HepG2 (cell line): ENCODE results near the gene DPH3. TPM values are rescaled to one million over a fixed set of nuclear protein-coding genes. Genes with fewer than 3 reads are reported as not detected.

Source experiments
- CENPX ChIP-seq: sonication (generic); formaldehyde crosslinking; IDR thresholded peaks from 2 replicates; pipeline ENCODE4 v1.9.0; 2021; ENCODE audit warnings: mild to moderate bottlenecking, missing genetic modification reagents, moderate library complexity
- DR1 ChIP-seq: sonication (generic); formaldehyde crosslinking; IDR thresholded peaks from 2 replicates; pipeline ENCODE4 v1.8.0; 2021; ENCODE audit warnings: mild to moderate bottlenecking, missing genetic modification reagents, inconsistent platforms
- ELF3 ChIP-seq: IDR thresholded peaks from 2 replicates; pipeline ENCODE4 v1.6.1; 2016; ENCODE audit warnings: missing genetic modification reagents, missing compliant biosample characterization
- ETS1 ChIP-seq: sonication (generic); formaldehyde crosslinking; IDR thresholded peaks from 2 replicates; pipeline ENCODE4 v1.4.0; 2020; ENCODE audit warnings: missing genetic modification reagents
- FOXK2 ChIP-seq: fragments of 450-650 bp; IDR thresholded peaks from 2 replicates; pipeline ENCODE4 v1.6.1; 2016
- MTERF4 ChIP-seq: sonication (generic); formaldehyde crosslinking; IDR thresholded peaks from 2 replicates; pipeline ENCODE4 v1.8.0; 2023; ENCODE audit warnings: mild to moderate bottlenecking, missing genetic modification reagents
- NFKB2 ChIP-seq: sonication (generic); formaldehyde crosslinking; IDR thresholded peaks from 2 replicates; pipeline ENCODE4 v1.4.0; 2020; ENCODE audit warnings: missing genetic modification reagents, borderline replicate concordance
- PLRG1 ChIP-seq: fragments of 450-650 bp; conservative IDR thresholded peaks from 2 replicates; pipeline ENCODE4 v1.6.1; 2016
- RCOR2 ChIP-seq: IDR thresholded peaks from 2 replicates; pipeline ENCODE4 v1.6.1; 2016; ENCODE audit warnings: missing biosample characterization, missing genetic modification reagents
- SIN3A ChIP-seq: IDR thresholded peaks from 2 replicates; pipeline ENCODE4 v1.6.1; 2011; ENCODE audit warnings: low read depth, mild to moderate bottlenecking, control low read depth, low read length, borderline replicate concordance
- SIX1 ChIP-seq: sonication (generic); formaldehyde crosslinking; IDR thresholded peaks from 2 replicates; pipeline ENCODE4 v1.4.0; 2020; ENCODE audit warnings: missing genetic modification reagents, borderline replicate concordance
- SNRNP70 ChIP-seq: fragments of 200-400 bp; formaldehyde crosslinking; IDR thresholded peaks from 2 replicates; pipeline ENCODE4 v1.6.1; 2017; ENCODE audit warnings: mild to moderate bottlenecking, low read depth, low read length, moderate library complexity
- SRSF4 ChIP-seq: fragments of 200-400 bp; formaldehyde crosslinking; IDR thresholded peaks from one replicate; pipeline ENCODE4 v1.6.1; 2018; ENCODE audit warnings: mild to moderate bottlenecking, low read depth, low read length, moderate library complexity; ENCODE audit not compliant: poor library complexity, severe bottlenecking
- TBL1XR1 ChIP-seq: fragments of 150-350 bp; IDR thresholded peaks from 2 replicates; pipeline ENCODE4 v1.6.1; 2014; ENCODE audit warnings: borderline replicate concordance, low read length; ENCODE audit not compliant: partially characterized antibody
- YEATS4 ChIP-seq: sonication (generic); formaldehyde crosslinking; IDR thresholded peaks from 2 replicates; pipeline ENCODE4 v1.4.0; 2020; ENCODE audit warnings: missing genetic modification reagents, borderline replicate concordance
- ZBTB7A ChIP-seq: sonication (generic); formaldehyde crosslinking; IDR thresholded peaks from 2 replicates; pipeline ENCODE4 v1.8.0; 2022; ENCODE audit warnings: mild to moderate bottlenecking, missing genetic modification reagents
- ZHX2 ChIP-seq, 2 experiments: sonication (generic) in 1 of 2; formaldehyde crosslinking in 1 of 2; IDR thresholded peaks; 2 replicates each; pipeline versions ENCODE4 v1.6.1 to v1.9.0; 2014 to 2022; ENCODE audit warnings: antibody characterized with exemption in 1 of 2, borderline replicate concordance in 1 of 2, inconsistent platforms in 1 of 2, low read depth in 1 of 2, missing genetic modification reagents in 1 of 2
- ZNF441 ChIP-seq: sonication (generic); formaldehyde crosslinking; IDR thresholded peaks from 2 replicates; pipeline ENCODE4 v1.7.0; 2021; ENCODE audit warnings: missing genetic modification reagents, borderline replicate concordance
- ZNF446 ChIP-seq: sonication (generic); formaldehyde crosslinking; IDR thresholded peaks from 2 replicates; pipeline ENCODE4 v1.5.0; 2020; ENCODE audit warnings: mild to moderate bottlenecking, missing genetic modification reagents
- ZNF543 ChIP-seq: sonication (generic); formaldehyde crosslinking; IDR thresholded peaks from 2 replicates; pipeline ENCODE4 v1.4.0; 2020; ENCODE audit warnings: mild to moderate bottlenecking, missing genetic modification reagents
- ZNF75D ChIP-seq: sonication (generic); formaldehyde crosslinking; IDR thresholded peaks from 2 replicates; pipeline ENCODE4 v1.8.1; 2023; ENCODE audit warnings: missing genetic modification reagents, mild to moderate bottlenecking, borderline replicate concordance
- polyA plus RNA-seq, 8 experiments: library from polyadenylated mRNA; depleted of rRNA in 3 of 8; stranded (reverse) in 7 of 8; unstranded in 1 of 8; fragments of >200 nt; fragmentation: Illumina TruSeq in 4 of 8; extraction: Trizol in 4 of 8; gene quantifications; 2 replicates each; pipeline versions ENCODE4 v1.2.1 to v1.2.3, GENCODE V29; 2011 to 2016; ENCODE audit warnings: low read depth in 4 of 8, missing spikeins in 1 of 8, mixed read lengths in 1 of 8; ENCODE audit not compliant: insufficient read depth in 1 of 8
- total RNA-seq, 5 experiments: library from RNA; depleted of rRNA; stranded (reverse); fragments of >200 nt; fragmentation: Illumina TruSeq; extraction: Trizol; gene quantifications; 2 replicates each; pipeline ENCODE4 v1.2.3, GENCODE V29; 2016; ENCODE audit warnings: low read depth in 1 of 5
- TF ChIP-seq, protein P1 (sequence below): sonication (generic); formaldehyde crosslinking; IDR thresholded peaks from 2 replicates; pipeline ENCODE4 v1.4.0; 2020; ENCODE audit warnings: missing genetic modification reagents

Gene DPH3
- total and polyA plus RNA-seq, 2 of the 13 experiments (the other 11 are each of a cell fraction or from before 2014, with no cell fraction given) = 18.3 to 21.6 TPM

DNA sequence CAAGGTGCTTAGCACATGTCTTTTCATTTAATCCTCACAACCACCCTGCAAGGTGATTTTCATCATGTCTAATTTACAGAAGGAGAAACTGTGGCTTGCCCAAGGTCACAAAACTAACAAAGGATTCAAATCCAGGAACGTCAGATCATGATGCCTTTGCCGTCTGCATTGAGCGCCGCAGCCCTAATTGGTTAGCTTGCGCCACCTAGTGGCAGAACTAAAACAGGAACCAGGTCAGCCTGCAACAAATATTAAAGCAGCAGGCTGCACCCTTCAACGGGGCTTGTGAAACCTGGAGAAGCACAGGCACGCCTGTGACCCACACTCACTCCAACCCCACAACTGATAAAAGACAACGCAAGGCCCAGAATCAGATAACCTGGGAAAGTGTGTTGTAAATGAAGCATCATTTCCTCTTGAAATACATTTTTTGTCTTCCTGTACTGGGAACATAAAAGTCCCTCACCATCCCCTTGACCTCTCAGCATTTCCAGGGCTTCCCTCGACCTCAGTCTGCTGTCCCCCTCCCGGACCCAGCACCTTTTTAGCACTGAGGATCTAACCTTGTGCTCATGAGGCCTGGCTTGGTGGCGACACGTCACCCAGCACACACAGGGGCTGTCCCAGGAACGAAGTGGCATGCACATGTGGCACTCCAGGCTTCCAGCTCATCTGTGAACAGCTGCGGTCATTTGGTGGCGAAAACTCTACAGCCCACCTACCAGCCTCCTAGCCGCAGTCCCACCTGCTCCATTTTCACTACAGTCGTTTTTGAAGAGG is 17.3 kb downstream of the DPH3 start (continued):
- no peak for TF ChIP-seq ETS1 (CRISPR knock-in tag)
- no peak for TF ChIP-seq SIN3A
- no peak for TF ChIP-seq ZHX2 (IDR thresholded peaks at IDR 0.05; ENCODE audit: low read depth)
- no peak for TF ChIP-seq ZHX2 (CRISPR knock-in tag; IDR thresholded peaks at IDR 0.05; ENCODE audit: borderline replicate concordance)
- no peak for TF ChIP-seq ZNF441 (CRISPR knock-in tag)
- no peak for TF ChIP-seq ZNF543 (CRISPR knock-in tag)
- no peak for TF ChIP-seq SNRNP70
- no peak for TF ChIP-seq ZBTB7A (CRISPR knock-in tag)
- TF ChIP-seq ELF3 = no peak
- no peak for TF ChIP-seq ZNF75D (CRISPR knock-in tag)
- TF ChIP-seq SIX1 (CRISPR knock-in tag) = no peak
- 0 out of 2 replicates have a peak, but pooled peaks have one; percentile 39 for TF ChIP-seq YEATS4
- TF ChIP-seq SRSF4 = no peak
- TF ChIP-seq FOXK2 = no peak
- no peak for TF ChIP-seq CENPX
- TF ChIP-seq ZNF446 (CRISPR knock-in tag) = no peak
- TF ChIP-seq, protein P1, sequence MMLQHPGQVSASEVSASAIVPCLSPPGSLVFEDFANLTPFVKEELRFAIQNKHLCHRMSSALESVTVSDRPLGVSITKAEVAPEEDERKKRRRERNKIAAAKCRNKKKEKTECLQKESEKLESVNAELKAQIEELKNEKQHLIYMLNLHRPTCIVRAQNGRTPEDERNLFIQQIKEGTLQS (CRISPR knock-in tag) = no peak
- peak; percentile 50; the same call in 1 of the 2 replicates for TF ChIP-seq NFKB2 (CRISPR knock-in tag)
- TF ChIP-seq DR1 = no peak
- no peak for TF ChIP-seq PLRG1
- TF ChIP-seq MTERF4 (CRISPR knock-in tag) = no peak
- no peak for TF ChIP-seq RCOR2 (CRISPR knock-in tag)
- TF ChIP-seq TBL1XR1 = no peak
